ENCODE results near the gene PLAA. TPM values are rescaled to one million over a fixed set of nuclear protein-coding genes. Genes with fewer than 3 reads are reported as not detected.
A peak's percentile ranks its signal among the peaks of the same experiment; 100 is the strongest.

Gene PLAA
- 25.4 and 37.9 TPM in 2 replicates for total RNA-seq (2014; rRNA removed; shearing (Covaris generic); ENCODE audit: low replicate concordance)

- Histone ChIP-seq H3K9me3 (no peaks in the 10 kb centered on the region; the same call in 1 of the 2 replicates), H3K4me3 (peak within 1 kb of the TSS; percentile 95), H3K27me3 (no peaks in the 10 kb centered on the region), H3K36me3 (peaks cover 9% of the 10 kb centered on the region)
- DNase-seq: peak; percentile 89
These were observed at the start of gene PLAA for GRCh38 chr9:26946753-26947727. TSS of gene PLAA (minus strand) at chr9:26947242. CDS start at chr9:26947045, 197 bp downstream.

GRCh38 chr9:26995810-26996209 is 48.8 kb upstream of the PLAA start:
- H3K9me3 ChIP-seq: no peaks in the 10 kb centered on the region
- no peak for DNase-seq
- no peaks in the 10 kb centered on the region for H3K27me3 ChIP-seq
- H3K36me3 ChIP-seq: no peaks in the 10 kb centered on the region
- no peak overlapping the region for H3K4me3 ChIP-seq

GRCh38 chr9:26983340-26983739 is 36.3 kb upstream of the PLAA start:
- Histone ChIP-seq H3K4me3 (no peak overlapping the region), H3K36me3 (peaks cover 2% of the 10 kb centered on the region; the same call in 1 of the 2 replicates), H3K9me3 (no peaks in the 10 kb centered on the region), H3K27me3 (no peaks in the 10 kb centered on the region)
- no peak for DNase-seq

- peak; percentile 0 for DNase-seq
- no peak overlapping the region for H3K4me3 ChIP-seq
- no peaks in the 10 kb centered on the region for H3K36me3 ChIP-seq
- H3K27me3 ChIP-seq: no peaks in the 10 kb centered on the region
- no peaks in the 10 kb centered on the region for H3K9me3 ChIP-seq
These were observed 29.0 kb upstream of the PLAA start for GRCh38 chr9:26975728-26976707.

- no peaks in the 10 kb centered on the region for H3K36me3 ChIP-seq
- no peak for DNase-seq
- H3K27me3 ChIP-seq: no peaks in the 10 kb centered on the region
- no peaks in the 10 kb centered on the region for H3K9me3 ChIP-seq
- H3K4me3 ChIP-seq: no peak overlapping the region
These were observed 27.9 kb upstream of the PLAA start for GRCh38 chr9:26974927-26975326.

- H3K27me3 ChIP-seq: no peaks in the 10 kb centered on the region
- no peaks in the 10 kb centered on the region for H3K36me3 ChIP-seq
- no peaks in the 10 kb centered on the region for H3K9me3 ChIP-seq
- DNase-seq: no peak
- H3K4me3 ChIP-seq: no peak overlapping the region
These were observed 26.9 kb upstream of the PLAA start for GRCh38 chr9:26973989-26974388.

GRCh38 chr9:26971721-26972120 is 24.7 kb upstream of the PLAA start:
- Histone ChIP-seq H3K9me3 (no peaks in the 10 kb centered on the region), H3K27me3 (no peaks in the 10 kb centered on the region), H3K4me3 (no peak overlapping the region), H3K36me3 (no peaks in the 10 kb centered on the region)
- DNase-seq: no peak

GRCh38 chr9:26956860-26957233 is 9.8 kb upstream of the PLAA start:
- Histone ChIP-seq H3K27me3 (no peaks in the 10 kb centered on the region), H3K9me3 (no peaks in the 10 kb centered on the region), H3K36me3 (no peaks in the 10 kb centered on the region), H3K4me3 (peak overlapping the region; percentile 61)
- no peak for DNase-seq

- H3K36me3 ChIP-seq: no peaks in the 10 kb centered on the region
- DNase-seq: peak; percentile 97
- H3K4me3 ChIP-seq: peak within 1 kb of the TSS; percentile 61
- H3K9me3 ChIP-seq: no peaks in the 10 kb centered on the region
- H3K27me3 ChIP-seq: no peaks in the 10 kb centered on the region
These were observed 9.1 kb upstream of the PLAA start, which contains the start of gene IFT74 for GRCh38 chr9:26955921-26956859. TSS of gene IFT74 (plus strand) at chr9:26956412. CDS start at chr9:26961968, 5,556 bp downstream.

GRCh38 chr9:26955222-26955903 is 8.3 kb upstream of the PLAA start:
- DNase-seq: peak; percentile 14
- H3K4me3 ChIP-seq: peak overlapping the region; percentile 61
- H3K27me3 ChIP-seq: no peaks in the 10 kb centered on the region
- no peaks in the 10 kb centered on the region for H3K9me3 ChIP-seq
- H3K36me3 ChIP-seq: no peaks in the 10 kb centered on the region

GRCh38 chr9:26954050-26954508 is 7.0 kb upstream of the PLAA start:
- no peaks in the 10 kb centered on the region for H3K36me3 ChIP-seq
- H3K9me3 ChIP-seq: no peaks in the 10 kb centered on the region
- no peak for DNase-seq
- H3K4me3 ChIP-seq: no peak overlapping the region
- H3K27me3 ChIP-seq: no peaks in the 10 kb centered on the region

GRCh38 chr9:26951794-26952193 is 4.8 kb upstream of the PLAA start:
- no peak for DNase-seq
- Histone ChIP-seq H3K27me3 (no peaks in the 10 kb centered on the region), H3K9me3 (no peaks in the 10 kb centered on the region; the same call in 1 of the 2 replicates), H3K4me3 (no peak overlapping the region), H3K36me3 (no peaks in the 10 kb centered on the region)

GRCh38 chr9:26950521-26950920 is 3.5 kb upstream of the PLAA start:
- Histone ChIP-seq H3K36me3 (no peaks in the 10 kb centered on the region), H3K9me3 (no peaks in the 10 kb centered on the region; the same call in 1 of the 2 replicates), H3K4me3 (no peak overlapping the region), H3K27me3 (no peaks in the 10 kb centered on the region)
- no peak for DNase-seq

- H3K36me3 ChIP-seq: no peaks in the 10 kb centered on the region; the same call in 1 of the 2 replicates
- DNase-seq: no peak
These were observed 2.6 kb upstream of the PLAA start for GRCh38 chr9:26949637-26950069.

GRCh38 chr9:26947736-26948135 is 694 bp upstream of the PLAA start:
- Histone ChIP-seq H3K4me3 (peak overlapping the region; percentile 95), H3K36me3 (peaks cover 9% of the 10 kb centered on the region), H3K27me3 (no peaks in the 10 kb centered on the region), H3K9me3 (no peaks in the 10 kb centered on the region; the same call in 1 of the 2 replicates)
- peak; percentile 13 for DNase-seq

More at GRCh38 chr9:26949637-26950069, 2.6 kb upstream of the PLAA start:
- no peaks in the 10 kb centered on the region for H3K27me3 ChIP-seq
- H3K4me3 ChIP-seq: no peak overlapping the region
- H3K9me3 ChIP-seq: no peaks in the 10 kb centered on the region; the same call in 1 of the 2 replicates
